Activated B cell treated with CpG ODN at 0.5 μM for 24 hours (primary cell): Measurements from ENCODE around the gene DNAH3. TPM values are rescaled to one million over a fixed set of nuclear protein-coding genes. Genes with fewer than 3 reads are reported as not detected.

Source experiments
- ATAC-seq: fragments of 200-7000 bp; cut with Tn5 transposase; one replicate; pipeline ENCODE4 v1.10.0; 2021; ENCODE audit warnings: low read depth, mild to moderate bottlenecking, moderate library complexity
- CTCF ChIA-PET: fragments of 350-600 bp; sonication (Branson Sonifier 250); formaldehyde crosslinking; loops from one replicate; lab custom pipeline; 2021; ENCODE audit warnings: antibody characterized with exemption; lab: Charles Lee
- POLR2A ChIA-PET: fragments of 350-600 bp; sonication (Branson Sonifier 250); formaldehyde crosslinking; loops from one replicate; lab custom pipeline; 2021; ENCODE audit warnings: antibody characterized with exemption; lab: Charles Lee
- DNase-seq: peaks from one replicate; pipeline ENCODE4 v3.0.0; 2022
- H3K27ac Mint-ChIP-seq: one replicate; pipeline ENCODE4 v1.8.0; 2020; ENCODE audit warnings: mixed read lengths
- H3K27me3 Mint-ChIP-seq: one replicate; pipeline ENCODE4 v1.8.0; 2021; ENCODE audit warnings: mixed read lengths
- H3K36me3 Mint-ChIP-seq: one replicate; pipeline ENCODE4 v1.8.0; 2021; ENCODE audit warnings: low read depth, mixed read lengths
- H3K4me1 Mint-ChIP-seq: one replicate; pipeline ENCODE4 v1.8.0; 2021; ENCODE audit warnings: mixed read lengths
- H3K4me3 Mint-ChIP-seq: one replicate; pipeline ENCODE4 v1.8.0; 2020; ENCODE audit warnings: mild to moderate bottlenecking, mixed read lengths
- H3K9me3 Mint-ChIP-seq: one replicate; pipeline ENCODE4 v1.8.0; 2020; ENCODE audit warnings: mixed read lengths
- intact Hi-C: fragments of 100-400 bp; cut with micrococcal nuclease; formaldehyde crosslinking; loops from one replicate; pipeline ENCODE4 v1.15.1; 2024
- total RNA-seq: library from RNA; stranded (reverse); gene quantifications from 2 replicates; pipeline ENCODE4 v1.2.3, GENCODE V29; 2022
- TF ChIP-seq, protein P1 (sequence below): fragments of 200-600 bp; IDR thresholded peaks from one replicate; pipeline ENCODE4 v1.8.0; 2022; ENCODE audit warnings: antibody characterized with exemption, mild to moderate bottlenecking

DNAH3 gene
- total RNA-seq, 1 donor from 2014 or later: not detected

GRCh38 chr16:21194771-21195301 lies 44.2 kb upstream of the DNAH3 start:
- Mint-ChIP-seq H3K4me3 (no peak overlapping the region), H3K27ac (no peak overlapping the region), H3K27me3 (peaks cover 23% of the 10 kb centered on the region), H3K36me3 (no peaks in the 10 kb centered on the region), H3K9me3 (peaks cover 2% of the 10 kb centered on the region), H3K4me1 (peaks cover 16% of the 10 kb centered on the region)
- ATAC-seq (peak; percentile 50), DNase-seq (no peak)
- CTCF ChIA-PET: no interaction called here
- TF ChIP-seq, protein P1, sequence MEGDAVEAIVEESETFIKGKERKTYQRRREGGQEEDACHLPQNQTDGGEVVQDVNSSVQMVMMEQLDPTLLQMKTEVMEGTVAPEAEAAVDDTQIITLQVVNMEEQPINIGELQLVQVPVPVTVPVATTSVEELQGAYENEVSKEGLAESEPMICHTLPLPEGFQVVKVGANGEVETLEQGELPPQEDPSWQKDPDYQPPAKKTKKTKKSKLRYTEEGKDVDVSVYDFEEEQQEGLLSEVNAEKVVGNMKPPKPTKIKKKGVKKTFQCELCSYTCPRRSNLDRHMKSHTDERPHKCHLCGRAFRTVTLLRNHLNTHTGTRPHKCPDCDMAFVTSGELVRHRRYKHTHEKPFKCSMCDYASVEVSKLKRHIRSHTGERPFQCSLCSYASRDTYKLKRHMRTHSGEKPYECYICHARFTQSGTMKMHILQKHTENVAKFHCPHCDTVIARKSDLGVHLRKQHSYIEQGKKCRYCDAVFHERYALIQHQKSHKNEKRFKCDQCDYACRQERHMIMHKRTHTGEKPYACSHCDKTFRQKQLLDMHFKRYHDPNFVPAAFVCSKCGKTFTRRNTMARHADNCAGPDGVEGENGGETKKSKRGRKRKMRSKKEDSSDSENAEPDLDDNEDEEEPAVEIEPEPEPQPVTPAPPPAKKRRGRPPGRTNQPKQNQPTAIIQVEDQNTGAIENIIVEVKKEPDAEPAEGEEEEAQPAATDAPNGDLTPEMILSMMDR: no peak
- POLR2A ChIA-PET: no interaction called here
- intact Hi-C loops: no loop called here

- DNase-seq (no peak), ATAC-seq (no peak)
- H3K27ac Mint-ChIP-seq: no peak overlapping the region
- ChIA-PET POLR2A (no interaction called here), CTCF (no interaction called here)
- peaks cover 2% of the 10 kb centered on the region for H3K9me3 Mint-ChIP-seq
- peaks cover 27% of the 10 kb centered on the region for H3K4me1 Mint-ChIP-seq
- no peak overlapping the region for H3K4me3 Mint-ChIP-seq
- H3K36me3 Mint-ChIP-seq: no peaks in the 10 kb centered on the region
- peaks cover 13% of the 10 kb centered on the region for H3K27me3 Mint-ChIP-seq
- intact Hi-C loops: no loop called here
- TF ChIP-seq, protein P1: no peak
Observed at GRCh38 chr16:21192991-21193390, 42.3 kb upstream of the DNAH3 start.

GRCh38 chr16:21190599-21190998 lies 40.0 kb upstream of the DNAH3 start:
- POLR2A ChIA-PET: no interaction called here
- H3K27me3 Mint-ChIP-seq: peaks cover 11% of the 10 kb centered on the region
- intact Hi-C loops: no loop called here

GRCh38 chr16:21190013-21190412 lies 39.4 kb upstream of the DNAH3 start:
- peaks cover 2% of the 10 kb centered on the region for H3K9me3 Mint-ChIP-seq
- ChIA-PET POLR2A (interaction anchor here (1.0 to 1.2 kb wide), 2 partner anchors 83 to 88 kb away, joined by 3 to 4 read pairs; partner anchors contain the start of gene CRYM), CTCF (interaction anchor here (0.7 to 2.7 kb wide), 3 partner anchors 88 to 111 kb away, joined by 3 to 22 read pairs (median 5); no protein-coding TSS in a partner anchor)
- peaks cover 20% of the 10 kb centered on the region for H3K4me1 Mint-ChIP-seq
- DNase-seq (no peak), ATAC-seq (no peak)
- TF ChIP-seq, protein P1: no peak
- intact Hi-C loops: no loop called here
- no peak overlapping the region for H3K4me3 Mint-ChIP-seq
- no peak overlapping the region for H3K27ac Mint-ChIP-seq
- H3K36me3 Mint-ChIP-seq: no peaks in the 10 kb centered on the region
- H3K27me3 Mint-ChIP-seq: peaks cover 7% of the 10 kb centered on the region

More at GRCh38 chr16:21190599-21190998, 40.0 kb upstream of the DNAH3 start:
- Mint-ChIP-seq H3K4me3 (no peak overlapping the region), H3K4me1 (peaks cover 22% of the 10 kb centered on the region), H3K36me3 (no peaks in the 10 kb centered on the region), H3K27ac (no peak overlapping the region), H3K9me3 (peaks cover 2% of the 10 kb centered on the region)
- TF ChIP-seq, protein P1: no peak
- CTCF ChIA-PET: no interaction called here
- DNase-seq: no peak
- ATAC-seq: no peak

DNA sequence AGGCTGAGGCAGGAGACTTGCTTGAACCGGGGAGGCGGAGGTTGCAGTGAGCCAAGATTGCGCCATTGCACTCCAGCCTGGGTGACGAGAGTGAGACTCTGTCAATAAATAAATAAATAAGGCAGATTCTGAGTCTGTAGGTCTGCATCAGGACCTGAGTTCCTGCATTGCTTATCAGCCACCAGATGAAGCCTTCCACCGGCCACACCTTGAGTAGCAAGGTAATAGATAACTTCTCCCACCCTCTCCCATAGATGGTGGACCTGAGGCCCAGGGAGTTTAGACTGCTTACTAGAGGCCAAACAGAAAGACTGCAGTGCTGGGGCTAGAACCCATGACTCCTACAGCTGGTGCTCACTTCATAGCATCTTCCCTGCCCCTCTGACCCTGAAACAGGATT lies 38.7 kb upstream of the DNAH3 start:
- no peak overlapping the region for H3K27ac Mint-ChIP-seq
- intact Hi-C loops: no loop called here
- peaks cover 20% of the 10 kb centered on the region for H3K4me1 Mint-ChIP-seq
- TF ChIP-seq, protein P1: no peak
- H3K9me3 Mint-ChIP-seq: peaks cover 5% of the 10 kb centered on the region
- DNase-seq: no peak
- H3K27me3 Mint-ChIP-seq: peaks cover 2% of the 10 kb centered on the region
- no peak overlapping the region for H3K4me3 Mint-ChIP-seq
- no peak for ATAC-seq
- CTCF ChIA-PET: interaction anchor here (0.8 to 2.7 kb wide), 10 partner anchors 13 to 376 kb away, joined by 3 to 22 read pairs (median 4); partner anchors contain the start of gene CRYM
- H3K36me3 Mint-ChIP-seq: peaks cover 6% of the 10 kb centered on the region
- POLR2A ChIA-PET: interaction anchor here (0.6 to 1.2 kb wide), 5 partner anchors 10 to 111 kb away, joined by 3 to 18 read pairs (median 4); partner anchors contain the start of gene CRYM
